HCT116 (cell line): Measurements from ENCODE around the gene TPGS1. TPM values are rescaled to one million over a fixed set of nuclear protein-coding genes. Genes with fewer than 3 reads are reported as not detected.

Experiments
- ATAC-seq: fragments of 200-7000 bp; cut with Tn5 transposase; 2 replicates; pipeline ENCODE4 v1.9.1; 2020; ENCODE audit warnings: mild to moderate bottlenecking, moderate library complexity
- BruUV-seq: library from RNA; stranded (reverse); fragments of 400-500 nt; replicated peaks from 2 replicates; lab custom pipeline; 2021; lab: Mats Ljungman, UMichigan
- CTCF ChIA-PET: fragments of 300-600 bp; sonication (Branson Sonifier 250); formaldehyde crosslinking; loops from one replicate; lab custom pipeline; 2021; ENCODE audit warnings: antibody characterized with exemption; lab: Charles Lee
- POLR2A ChIA-PET: fragments of 300-600, 350-600 bp; sonication (Branson Sonifier 250); formaldehyde crosslinking; loops from one replicate; lab custom pipeline; 2021; ENCODE audit warnings: antibody characterized with exemption; lab: Charles Lee
- RAD21 ChIA-PET, 2 experiments: fragments of 300-600 bp; sonication (Branson Sonifier 250); formaldehyde crosslinking; loops; one replicate each; lab custom pipeline; 2023; ENCODE audit warnings: low total read pairs in 2 of 2; ENCODE audit not compliant: uncharacterized antibody in 2 of 2, unreplicated experiment in 2 of 2, low non-redundant PET in 1 of 2; lab: Charles Lee
- DNase-seq: peaks from one replicate; pipeline ENCODE4 v3.0.0-alpha.2; 2010; ENCODE audit warnings: low read depth, low spot score
- H2AFZ ChIP-seq: fragments of 200-600 bp; shearing (Covaris generic), sonication (generic); 2 replicates; pipeline ENCODE4 v1.6.1; 2017; ENCODE audit warnings: low read depth, mixed run types, mixed read lengths, antibody characterized with exemption, low read length; ENCODE audit not compliant: poor library complexity, severe bottlenecking
- H3K27ac ChIP-seq: 2 replicates; pipeline ENCODE4 v1.5.1; 2012; ENCODE audit warnings: low read depth, low read length
- H3K27me3 ChIP-seq: fragments of 200-600 bp; sonication (generic); 2 replicates; pipeline ENCODE4 v1.6.1; 2016; ENCODE audit warnings: mixed run types, low read length, mixed read lengths; ENCODE audit not compliant: insufficient read depth
- H3K36me3 ChIP-seq, 2 experiments: fragments of 200-500 bp in 1 of 2; fragments of 200-600 bp in 1 of 2; sonication (Bioruptor generic) in 1 of 2; sonication (generic) in 1 of 2; 2 replicates each; pipeline versions ENCODE4 v1.5.1 to v1.6.1; 2014 to 2016; ENCODE audit warnings: low read length in 2 of 2, inconsistent platforms in 1 of 2, mixed read lengths in 1 of 2, mixed run types in 1 of 2; ENCODE audit not compliant: insufficient read depth in 2 of 2, control insufficient read depth in 1 of 2
- H3K4me1 ChIP-seq, 2 experiments: fragments of 200-600 bp in 1 of 2; sonication (generic) in 1 of 2; 2 replicates each; pipeline versions ENCODE4 v1.5.1 to v1.6.1; 2012 to 2017; ENCODE audit warnings: low read length in 2 of 2, inconsistent platforms in 1 of 2, mild to moderate bottlenecking in 1 of 2, mixed read lengths in 1 of 2, mixed run types in 1 of 2, moderate library complexity in 1 of 2; ENCODE audit not compliant: insufficient read depth in 2 of 2, control insufficient read depth in 1 of 2
- H3K4me2 ChIP-seq: fragments of 200-600 bp; sonication (generic); 2 replicates; pipeline ENCODE4 v1.6.1; 2017; ENCODE audit warnings: mixed run types, low read length, mixed read lengths
- H3K4me3 ChIP-seq, 2 experiments: fragments of 200-600 bp in 1 of 2; sonication (generic) in 1 of 2; replicated peaks in 1 of 2; 2 replicates each; pipeline ENCODE4 v1.5.1; 2011 to 2016; ENCODE audit warnings: low read length in 2 of 2, control low read depth in 1 of 2, low read depth in 1 of 2, mild to moderate bottlenecking in 1 of 2, mixed read lengths in 1 of 2, mixed run types in 1 of 2
- H3K79me2 ChIP-seq: fragments of 200-600 bp; sonication (generic); 2 replicates; pipeline ENCODE4 v1.6.1; 2017; ENCODE audit warnings: mild to moderate bottlenecking, mixed run types, low read length, moderate library complexity, mixed read lengths; ENCODE audit not compliant: insufficient read depth
- H3K9ac ChIP-seq: fragments of 200-600 bp; sonication (generic); 2 replicates; pipeline ENCODE4 v1.6.1; 2016; ENCODE audit warnings: low read length, mixed read lengths
- H3K9me2 ChIP-seq: fragments of 200-600 bp; sonication (generic), shearing (Covaris generic); 2 replicates; pipeline ENCODE4 v1.6.1; 2017; ENCODE audit warnings: mixed run types, mild to moderate bottlenecking, moderate library complexity; ENCODE audit not compliant: insufficient read depth
- H3K9me3 ChIP-seq, 2 experiments: fragments of 200-500 bp in 1 of 2; fragments of 200-600 bp in 1 of 2; sonication (Bioruptor generic) in 1 of 2; sonication (generic) in 1 of 2; 2 replicates each; pipeline ENCODE4 v1.6.1; 2014 to 2017; ENCODE audit warnings: low read length in 2 of 2, mixed read lengths in 2 of 2, inconsistent platforms in 1 of 2, low read depth in 1 of 2, mild to moderate bottlenecking in 1 of 2, mixed run types in 1 of 2, moderate library complexity in 1 of 2; ENCODE audit not compliant: control insufficient read depth in 1 of 2, insufficient read depth in 1 of 2
- H4K20me1 ChIP-seq: fragments of 200-600 bp; sonication (generic), shearing (Covaris generic); 2 replicates; pipeline ENCODE4 v1.6.1; 2017; ENCODE audit warnings: mixed run types, mild to moderate bottlenecking, moderate library complexity; ENCODE audit not compliant: insufficient read depth
- CBX3 ChIP-seq: IDR thresholded peaks from 2 replicates; pipeline ENCODE4 v1.6.1; 2012; ENCODE audit warnings: low read depth
- EGR1 ChIP-seq: IDR thresholded peaks from 2 replicates; pipeline ENCODE4 v1.6.1; 2012; ENCODE audit warnings: low read depth
- EZH2phosphoT487 ChIP-seq: fragments of 200-600 bp; IDR thresholded peaks from 2 replicates; pipeline ENCODE4 v1.6.1; 2018; ENCODE audit warnings: antibody characterized with exemption, borderline replicate concordance
- JUND ChIP-seq: IDR thresholded peaks from 2 replicates; pipeline ENCODE4 v1.6.1; 2012
- POLR2AphosphoS5 ChIP-seq: IDR thresholded peaks from 2 replicates; pipeline ENCODE4 v1.6.1; 2011; ENCODE audit warnings: mild to moderate bottlenecking, low read depth, low read length, moderate library complexity
- REST ChIP-seq: IDR thresholded peaks from 2 replicates; pipeline ENCODE4 v1.6.1; 2012; ENCODE audit warnings: low read depth
- YY1 ChIP-seq: IDR thresholded peaks from 2 replicates; pipeline ENCODE4 v1.6.1; 2011; ENCODE audit warnings: low read length, low read depth, moderate library complexity, mild to moderate bottlenecking; ENCODE audit not compliant: insufficient replicate concordance; ENCODE audit errors: extremely low read depth
- ZBTB33 ChIP-seq: IDR thresholded peaks from 2 replicates; pipeline ENCODE4 v1.6.1; 2011; ENCODE audit warnings: mild to moderate bottlenecking, low read length, moderate library complexity; ENCODE audit not compliant: insufficient replicate concordance; ENCODE audit errors: extremely low read depth
- ZFX ChIP-seq: fragments of 450-650 bp; IDR thresholded peaks from 2 replicates; pipeline ENCODE4 v1.6.1; 2017
- intact Hi-C: fragments of 100-400 bp; cut with micrococcal nuclease; formaldehyde crosslinking; loops from 2 replicates; pipeline ENCODE4 v1.10.0; 2022
- total RNA-seq: library from RNA; stranded (reverse); gene quantifications from one replicate; pipeline ENCODE4 v1.2.1, GENCODE V29; 2021; ENCODE audit not compliant: unreplicated experiment

The TPGS1 gene
- total RNA-seq, 1 experiment from 2014 or later, result 19.1 TPM

GRCh38 chr19:508204-509150 lies 1.2 kb downstream of the TPGS1 start:
- ChIA-PET CTCF (no interaction called here), RAD21 (no interaction called here), POLR2A (no interaction called here)
- Histone ChIP-seq H3K9ac (peak overlapping the region; percentile 97), H3K9me3 (no peaks in the 10 kb centered on the region), H3K79me2 (peaks cover 11% of the 10 kb centered on the region; the same call in 1 of the 2 replicates), H3K36me3 (peaks cover 0 to 5% of the 10 kb centered on the region in 2 experiments; a peak in 1 of 4 replicates), H4K20me1 (no peaks in the 10 kb centered on the region), H3K4me2 (peak overlapping the region; percentile 85), H3K27ac (peak overlapping the region; percentile 91), H3K4me1 (peaks cover 24 to 48% of the 10 kb centered on the region in 2 experiments), H3K27me3 (no peaks in the 10 kb centered on the region), H3K4me3 (peak overlapping the region; percentile 89 to 97), H3K9me2 (no peaks in the 10 kb centered on the region), H2AFZ (no peak overlapping the region)
- intact Hi-C loops, result loop anchor here (10.0 kb wide), 1 partner anchor 124 kb away; no protein-coding TSS in a partner anchor
- no peak for DNase-seq
- TSS peak; percentile 70 for BruUV-seq
- no peak for ATAC-seq
- no peak for TF ChIP-seq YY1
- no peak for TF ChIP-seq ZFX
- TF ChIP-seq POLR2AphosphoS5, result no peak
- no peak for TF ChIP-seq CBX3
- TF ChIP-seq EGR1, result no peak
- no peak for TF ChIP-seq EZH2phosphoT487
- no peak for TF ChIP-seq JUND

- POLR2A ChIA-PET, result interaction anchor here (0.8 to 1.6 kb wide), 5 partner anchors 11 to 46 kb away, joined by 3 to 10 read pairs (median 3); no protein-coding TSS in a partner anchor
- H3K9me3 ChIP-seq, result no peaks in the 10 kb centered on the region
- CTCF ChIA-PET, result interaction anchor here (0.6 to 2.6 kb wide), 23 partner anchors 11 to 394 kb away, joined by 3 to 28 read pairs (median 4); partner anchors contain the start of genes BSG, CDC34, MADCAM1 and POLRMT
- H3K4me1 ChIP-seq, result peaks cover 24 to 48% of the 10 kb centered on the region in 2 experiments
- no TSS peak for BruUV-seq
- H3K4me3 ChIP-seq, result peak overlapping the region; percentile 34 to 49
- H2AFZ ChIP-seq, result no peak overlapping the region
- peaks cover 0 to 10% of the 10 kb centered on the region in 2 experiments; a peak in 1 of 4 replicates for H3K36me3 ChIP-seq
- H3K9me2 ChIP-seq, result no peaks in the 10 kb centered on the region
- H3K27me3 ChIP-seq, result no peaks in the 10 kb centered on the region
- peak overlapping the region; percentile 79 for H3K27ac ChIP-seq
- ATAC-seq (peak; percentile 56), DNase-seq (peak; percentile 80)
- RAD21 ChIA-PET, result interaction anchor here in 1 of 2 experiments (0.7 to 1.5 kb wide), 3 partner anchors 21 to 224 kb away, joined by 3 to 5 read pairs (median 3); partner anchors contain the start of gene CDC34
- peak overlapping the region; percentile 42 for H3K9ac ChIP-seq
- H4K20me1 ChIP-seq, result no peaks in the 10 kb centered on the region
- H3K79me2 ChIP-seq, result peaks cover 11% of the 10 kb centered on the region; the same call in 1 of the 2 replicates
- intact Hi-C loops, result no loop called here
- peak overlapping the region; percentile 78 for H3K4me2 ChIP-seq
- no peak for TF ChIP-seq ZBTB33
- TF ChIP-seq REST, result no peak
- peak; percentile 65; the same call in 1 of the 2 replicates for TF ChIP-seq EGR1
- peak; percentile 85; the same call in 1 of the 2 replicates for TF ChIP-seq CBX3
- TF ChIP-seq POLR2AphosphoS5, result peak; percentile 62
These were observed 3.4 kb downstream of the TPGS1 start for GRCh38 chr19:510606-511100.
